HepG2 (cell line): ENCODE data around the gene PAM16. TPM values are rescaled to one million over a fixed set of nuclear protein-coding genes. Genes with fewer than 3 reads are reported as not detected.

Experiments used
- ATAC-seq: fragments of 200-7000 bp; cut with Tn5 transposase; 3 replicates; pipeline ENCODE4 v1.9.1; 2020; ENCODE audit warnings: mild to moderate bottlenecking, moderate library complexity
- BruUV-seq: library from RNA; stranded (reverse); fragments of 400-500 nt; replicated peaks from 2 replicates; lab custom pipeline; 2021; lab: Mats Ljungman, UMichigan
- CTCF ChIA-PET: fragments of 300-600 bp; formaldehyde crosslinking; extraction: SDS; loops from one replicate; lab custom pipeline; 2021; ENCODE audit warnings: low total read pairs, inconsistent platforms, low intra/inter-chr PET ratio; lab: Yijun Ruan, JAX
- POLR2A ChIA-PET: fragments of 350-600 bp; sonication (Branson Sonifier 250); formaldehyde crosslinking; loops from one replicate; lab custom pipeline; 2020; ENCODE audit warnings: antibody characterized with exemption, inconsistent platforms; lab: Yijun Ruan, JAX
- DNase-seq: peaks from one replicate; pipeline ENCODE4 v3.0.0-alpha.2; 2015; ENCODE audit warnings: low spot score
- FAIRE-seq: peaks from 3 replicates; lab custom pipeline; 2011; peaks lifted over from hg19 to GRCh38; lab: Jason Lieb, UNC
- H2AFZ ChIP-seq: one replicate; pipeline ENCODE4 v1.6.1; 2011; ENCODE audit warnings: low read length, inconsistent platforms
- H3K27ac ChIP-seq: fragments of 300-600 bp; 3 replicates; pipeline ENCODE4 v1.8.0; 2011; ENCODE audit warnings: mixed run types, mild to moderate bottlenecking, mixed read lengths, low read length, inconsistent platforms; ENCODE audit not compliant: insufficient read depth; ENCODE audit errors: extremely low read length
- H3K27me3 ChIP-seq, 2 experiments: fragments of 200-600 bp in 1 of 2; 2 replicates in 1 of 2; 3 replicates in 1 of 2; pipeline versions ENCODE4 v1.6.0 to v1.8.0; 2011; ENCODE audit warnings: low read length in 2 of 2, mild to moderate bottlenecking in 2 of 2, moderate library complexity in 2 of 2, inconsistent platforms in 1 of 2; ENCODE audit not compliant: insufficient read depth in 2 of 2, control insufficient read depth in 1 of 2
- H3K36me3 ChIP-seq, 2 experiments: fragments of 200-600 bp in 1 of 2; replicated peaks in 1 of 2; 2 replicates in 1 of 2; 3 replicates in 1 of 2; pipeline versions ENCODE4 v1.5.1 to v1.8.0; 2011; ENCODE audit warnings: low read length in 2 of 2, inconsistent platforms in 1 of 2; ENCODE audit not compliant: insufficient read depth in 2 of 2, control insufficient read depth in 1 of 2
- H3K4me1 ChIP-seq: 2 replicates; pipeline ENCODE4 v1.5.1; 2012; ENCODE audit warnings: low read length, inconsistent platforms; ENCODE audit not compliant: insufficient read depth
- H3K4me2 ChIP-seq: 2 replicates; pipeline ENCODE4 v1.6.0; 2011; ENCODE audit warnings: low read depth, low read length, inconsistent platforms
- H3K4me3 ChIP-seq, 3 experiments: fragments of 200-600 bp in 1 of 3; sonication (generic), shearing (Covaris generic) in 1 of 3; replicated peaks in 1 of 3; 2 replicates each; pipeline ENCODE4 v1.5.1; 2011 to 2016; ENCODE audit warnings: low read length in 3 of 3, inconsistent platforms in 2 of 3, low read depth in 2 of 3, mild to moderate bottlenecking in 2 of 3, control low read depth in 1 of 3, mixed read lengths in 1 of 3; ENCODE audit not compliant: insufficient read depth in 1 of 3
- H3K79me2 ChIP-seq: one replicate; pipeline ENCODE4 v1.6.1; 2011; ENCODE audit warnings: low read length, inconsistent platforms; ENCODE audit not compliant: insufficient read depth
- H3K9ac ChIP-seq: 2 replicates; pipeline ENCODE4 v1.6.0; 2011; ENCODE audit warnings: mild to moderate bottlenecking, low read depth, low read length, inconsistent platforms; ENCODE audit not compliant: insufficient read depth
- H3K9me3 ChIP-seq: 2 replicates; pipeline ENCODE4 v1.5.1; 2012; ENCODE audit warnings: mild to moderate bottlenecking, low read length
- H4K20me1 ChIP-seq: 2 replicates; pipeline ENCODE4 v1.6.0; 2011; ENCODE audit warnings: inconsistent platforms, mild to moderate bottlenecking, low read length, moderate library complexity; ENCODE audit not compliant: insufficient read depth
- AHR ChIP-seq: IDR thresholded peaks from 2 replicates; pipeline ENCODE4 v1.6.1; 2018; ENCODE audit warnings: missing genetic modification reagents, missing compliant biosample characterization
- ELF4 ChIP-seq: sonication (generic); formaldehyde crosslinking; IDR thresholded peaks from 2 replicates; pipeline ENCODE4 v1.5.0; 2020; ENCODE audit warnings: missing genetic modification reagents, mild to moderate bottlenecking, moderate library complexity, borderline replicate concordance
- GMEB1 ChIP-seq: sonication (generic); formaldehyde crosslinking; IDR thresholded peaks from 2 replicates; pipeline ENCODE4 v1.5.1; 2020; ENCODE audit warnings: missing genetic modification reagents, mild to moderate bottlenecking, borderline replicate concordance
- HNRNPUL1 ChIP-seq: fragments of 200-400 bp; formaldehyde crosslinking; IDR thresholded peaks from 2 replicates; pipeline ENCODE4 v1.6.1; 2017; ENCODE audit warnings: low read depth, mild to moderate bottlenecking, low read length, moderate library complexity
- KDM2A ChIP-seq: sonication (generic); formaldehyde crosslinking; IDR thresholded peaks from 2 replicates; pipeline ENCODE4 v1.4.0; 2020; ENCODE audit warnings: low read depth, missing genetic modification reagents, borderline replicate concordance
- NFIC ChIP-seq: IDR thresholded peaks from 2 replicates; pipeline ENCODE4 v1.6.1; 2012; ENCODE audit warnings: mild to moderate bottlenecking, low read length, inconsistent platforms
- POLR2A ChIP-seq, 2 experiments: IDR thresholded peaks; 2 replicates each; pipeline ENCODE4 v1.6.1; 2011; ENCODE audit warnings: low read depth in 2 of 2, low read length in 2 of 2, mild to moderate bottlenecking in 1 of 2, moderate library complexity in 1 of 2; ENCODE audit not compliant: insufficient read depth in 1 of 2
- PPARG ChIP-seq: conservative IDR thresholded peaks from 2 replicates; pipeline ENCODE4 v1.6.1; 2016; ENCODE audit warnings: missing biosample characterization, missing genetic modification reagents
- REXO4 ChIP-seq: sonication (generic); formaldehyde crosslinking; IDR thresholded peaks from 2 replicates; pipeline ENCODE4 v1.8.0; 2022; ENCODE audit warnings: missing genetic modification reagents, mild to moderate bottlenecking, borderline replicate concordance
- SKI ChIP-seq: fragments of 450-650 bp; IDR thresholded peaks from one replicate; pipeline ENCODE4 v1.6.1; 2018; ENCODE audit warnings: mild to moderate bottlenecking; ENCODE audit not compliant: partially characterized antibody
- SNAPC4 ChIP-seq: sonication (generic); formaldehyde crosslinking; IDR thresholded peaks from 2 replicates; pipeline ENCODE4 v1.4.0; 2020; ENCODE audit warnings: mild to moderate bottlenecking, missing genetic modification reagents
- SOX5 ChIP-seq: IDR thresholded peaks from 2 replicates; pipeline ENCODE4 v1.6.1; 2016; ENCODE audit warnings: borderline replicate concordance
- TP53 ChIP-seq: sonication (generic); formaldehyde crosslinking; conservative IDR thresholded peaks from 2 replicates; pipeline ENCODE4 v1.4.0; 2020; ENCODE audit warnings: missing genetic modification reagents
- ZBTB26 ChIP-seq: IDR thresholded peaks from 2 replicates; pipeline ENCODE4 v1.6.1; 2016; ENCODE audit warnings: missing compliant biosample characterization, missing genetic modification reagents, borderline replicate concordance
- ZNF496 ChIP-seq: sonication (generic); formaldehyde crosslinking; IDR thresholded peaks from 2 replicates; pipeline ENCODE4 v1.8.1; 2023; ENCODE audit warnings: mild to moderate bottlenecking, moderate library complexity, missing genetic modification reagents; ENCODE audit not compliant: insufficient replicate concordance
- WGBS: methylation state at CpG from one replicate; pipeline ENCODE4 v1.1.6; 2017; ENCODE audit warnings: low lambda C conversion rate; 5-methylcytosine and 5-hydroxymethylcytosine counted together
- in situ Hi-C: cut with HindIII; loops from 2 replicates; pipeline ENCODE4 v1.10.0; 2017; ENCODE audit warnings: low pct_unique_long_range_greater_than_20kb; ENCODE audit not compliant: extremely low pct_ligation_motif_present
- intact Hi-C: fragments of 100-400 bp; cut with micrococcal nuclease; formaldehyde crosslinking; loops from one replicate; pipeline ENCODE4 v1.10.0; 2022; ENCODE audit not compliant: unreplicated experiment
- polyA plus RNA-seq, 8 experiments: library from polyadenylated mRNA; depleted of rRNA in 3 of 8; stranded (reverse) in 7 of 8; unstranded in 1 of 8; fragments of >200 nt; fragmentation: Illumina TruSeq in 4 of 8; extraction: Trizol in 4 of 8; gene quantifications; 2 replicates each; pipeline versions ENCODE4 v1.2.1 to v1.2.3, GENCODE V29; 2011 to 2016; ENCODE audit warnings: low read depth in 4 of 8, missing spikeins in 1 of 8, mixed read lengths in 1 of 8; ENCODE audit not compliant: insufficient read depth in 1 of 8
- total RNA-seq, 5 experiments: library from RNA; depleted of rRNA; stranded (reverse); fragments of >200 nt; fragmentation: Illumina TruSeq; extraction: Trizol; gene quantifications; 2 replicates each; pipeline ENCODE4 v1.2.3, GENCODE V29; 2016; ENCODE audit warnings: low read depth in 1 of 5

Gene PAM16
- total and polyA plus RNA-seq, 2 of the 13 experiments (the other 11 are each of a cell fraction or from before 2014, with no cell fraction given), result 51.5 to 51.8 TPM

GRCh38 chr16:4354512-4355409, 3.6 kb upstream of the PAM16 start:
- Histone ChIP-seq H3K27me3 (no peaks in the 10 kb centered on the region; a peak in 2 of 5 replicates), H4K20me1 (no peaks in the 10 kb centered on the region), H3K4me2 (no peak overlapping the region), H3K36me3 (no peaks in the 10 kb centered on the region), H3K27ac (no peak overlapping the region), H3K9ac (no peak overlapping the region), H2AFZ (no peak overlapping the region), H3K9me3 (no peaks in the 10 kb centered on the region), H3K4me1 (peaks cover 35% of the 10 kb centered on the region), H3K4me3 (no peak overlapping the region), H3K79me2 (peaks cover 11% of the 10 kb centered on the region)
- TF ChIP-seq PPARG (CRISPR knock-in tag) (no peak), HNRNPUL1 (no peak), SNAPC4 (CRISPR knock-in tag) (no peak), ZBTB26 (CRISPR knock-in tag) (no peak), ELF4 (CRISPR knock-in tag) (no peak), SKI (no peak), REXO4 (CRISPR knock-in tag) (no peak), TP53 (CRISPR knock-in tag) (no peak), SOX5 (CRISPR knock-in tag) (no peak), POLR2A (IDR thresholded peaks at IDR 0.05; ENCODE audit: insufficient read depth in 1 of 2, low read depth in 2 of 2, low read length in 2 of 2) (no peak), ZNF496 (CRISPR knock-in tag) (no peak), AHR (CRISPR knock-in tag) (no peak), GMEB1 (CRISPR knock-in tag) (no peak), KDM2A (CRISPR knock-in tag) (no peak), NFIC (no peak)
- no peak for DNase-seq
- CTCF ChIA-PET, result no interaction called here
- no TSS peak for BruUV-seq
- in situ Hi-C loops (loop anchor here (5.0 kb wide), 1 partner anchor 33 kb away; no protein-coding TSS in a partner anchor), intact Hi-C loops (no loop called here)
- no peak for ATAC-seq
- WGBS, result 95% methylated on average over 17 of the region's 20 CpGs
- FAIRE-seq, result no peak
- POLR2A ChIA-PET, result no interaction called here
